H1 (cell line): ENCODE measurements around the gene EIF4A3. TPM values are rescaled to one million over a fixed set of nuclear protein-coding genes. Genes with fewer than 3 reads are reported as not detected.

Source experiments
- JUN ChIP-seq: IDR thresholded peaks from 2 replicates; pipeline ENCODE4 v1.6.1; 2011; ENCODE audit warnings: low read depth, mild to moderate bottlenecking, improper control_type of control experiment, low read length
- POLR2AphosphoS5 ChIP-seq: IDR thresholded peaks from 2 replicates; pipeline ENCODE4 v1.6.1; 2011; ENCODE audit warnings: low read depth, low read length
- RNF2 ChIP-seq: fragments of 200-900, 300-1000 bp; sonication (generic); IDR thresholded peaks from 2 replicates; pipeline ENCODE4 v1.7.1; 2016; ENCODE audit warnings: borderline replicate concordance, low read depth, mild to moderate bottlenecking, antibody characterized with exemption, low read length; ENCODE audit not compliant: poor library complexity, severe bottlenecking; ENCODE audit errors: missing control alignments
- SRF ChIP-seq: IDR thresholded peaks from 2 replicates; pipeline ENCODE4 v1.6.1; 2011; ENCODE audit warnings: mild to moderate bottlenecking, low read depth, low read length, moderate library complexity
- USF2 ChIP-seq: IDR thresholded peaks from 2 replicates; pipeline ENCODE4 v1.6.1; 2011; ENCODE audit warnings: low read length, improper control_type of control experiment
- polyA plus RNA-seq, 7 experiments: library from polyadenylated mRNA; depleted of rRNA in 3 of 7; stranded (reverse) in 5 of 7; unstranded in 2 of 7; fragments of >200 nt in 5 of 7; fragments of 200-250 nt in 2 of 7; gene quantifications; 1 replicate in 5 of 7; 2 replicates in 1 of 7; 4 replicates in 1 of 7; pipeline versions ENCODE4 v1.2.1 to v1.2.3, GENCODE V29; 2011 to 2013; ENCODE audit warnings: missing spikeins in 2 of 7, mixed read lengths in 2 of 7
- total RNA-seq: library from RNA; stranded (reverse); fragmentation: NEBNext Ultra II Directional; extraction: Animal tissue kit (Norgen Biotek cat#: 25700); gene quantifications from 2 replicates; pipeline ENCODE4 v1.2.1, GENCODE V29; 2021

EIF4A3 gene
- total and polyA plus RNA-seq, 2 of the 8 experiments (the other 6 are each of a cell fraction or from before 2014, with no cell fraction given): 142 to 146 TPM

GRCh38 chr17:80196652-80197051 lies 49.7 kb upstream of the EIF4A3 start (continued):
- TF ChIP-seq USF2 (no peak), POLR2AphosphoS5 (no peak), SRF (no peak), RNF2 (no peak), JUN (no peak)
- TF ChIP-seq, all 59 proteins: peak for 0
